Esophagus squamous epithelium (tissue), 5 donors: Measurements from ENCODE around the gene OMA1. TPM values are rescaled to one million over a fixed set of nuclear protein-coding genes. Genes with fewer than 3 reads are reported as not detected.
A peak's percentile ranks its signal among the peaks of the same experiment; 100 is the strongest.
"Not testable (repeated sequence)": the region's sequence is repeated elsewhere in the genome, so short reads cannot be mapped to it uniquely, and the experiment has no call there.

Experiments used
- DNase-seq: peaks from one replicate; lab custom pipeline; 2025; lab: John Stamatoyannopoulos, UW
- H3K27ac ChIP-seq, 4 donors: fragments of 200-600 bp; sonication (generic); one replicate each; pipeline ENCODE4 v1.5.1; 2016 to 2019; ENCODE audit warnings: mild to moderate bottlenecking in 1 of 4
- H3K27me3 ChIP-seq, 4 donors: fragments of 200-600 bp; sonication (generic); 1 replicate in 3 of 4; 2 replicates in 1 of 4; pipeline versions ENCODE4 v1.5.1 to v1.6.0; 2017 to 2021; ENCODE audit warnings: antibody characterized with exemption in 1 of 4
- H3K36me3 ChIP-seq, 3 donors: fragments of 200-600 bp; sonication (generic); one replicate each; pipeline ENCODE4 v1.5.1; 2016 to 2019
- H3K4me1 ChIP-seq, 3 donors: fragments of 200-600 bp; sonication (generic); one replicate each; pipeline ENCODE4 v1.5.1; 2017 to 2019
- H3K4me3 ChIP-seq, 4 donors: fragments of 200-600 bp; sonication (generic); 1 replicate in 3 of 4; 2 replicates in 1 of 4; pipeline ENCODE4 v1.5.1; 2016 to 2019; ENCODE audit warnings: mild to moderate bottlenecking in 2 of 4, moderate library complexity in 1 of 4
- H3K9me3 ChIP-seq, 3 donors: fragments of 200-600 bp; sonication (generic); one replicate each; pipeline ENCODE4 v1.5.1; 2016 to 2019
- CTCF ChIP-seq, 6 experiments: fragments of 450-650 bp in 4 of 6; fragments of 200-600 bp in 2 of 6; sonication (generic) in 2 of 6; IDR thresholded peaks; one replicate each; pipeline ENCODE4 v1.5.1; 2016 to 2019; ENCODE audit warnings: antibody characterized with exemption in 6 of 6, mild to moderate bottlenecking in 4 of 6, moderate library complexity in 4 of 6
- POLR2A ChIP-seq, 4 donors: fragments of 450-650 bp; IDR thresholded peaks; one replicate each; pipeline ENCODE4 v1.6.1; 2017; ENCODE audit warnings: antibody characterized with exemption in 4 of 4, mild to moderate bottlenecking in 4 of 4, moderate library complexity in 3 of 4
- WGBS, 2 donors: methylation state at CpG; one replicate each; pipeline ENCODE4 v1.1.5; 2018; 5-methylcytosine and 5-hydroxymethylcytosine counted together
- intact Hi-C: fragments of 100-400 bp; cut with DNase I; formaldehyde crosslinking; loops from one replicate; pipeline ENCODE4 v1.15.0; 2022
- total RNA-seq, 4 donors: library from RNA; depleted of rRNA; stranded (reverse); fragments of >200 nt; gene quantifications; one replicate each; pipeline ENCODE4 v1.1.0, GENCODE V29; 2016
- donor health status: DM: yes; HTN: yes; CAD: no.

Gene OMA1
- total RNA-seq, 4 donors from 2014 or later: 24.1 to 41.4 (median 30.5) TPM

GRCh38 chr1:58555393-58555792, 8.9 kb upstream of the OMA1 start:
- Histone ChIP-seq H3K4me1 (no peaks in the 10 kb centered on the region), H3K27ac (no peak overlapping the region), H3K4me3 (no peak overlapping the region), H3K27me3 (no peaks in the 10 kb centered on the region), H3K36me3 (no peaks in the 10 kb centered on the region), H3K9me3 (peaks cover 0 to 8% (median 0%) of the 10 kb centered on the region in 3 donors)
- intact Hi-C loops: no loop called here
- DNase-seq: no peak
- TF ChIP-seq CTCF (IDR thresholded peaks at IDR 0.05): no peak
- no peak for TF ChIP-seq POLR2A (IDR thresholded peaks at IDR 0.05)
- WGBS, 2 donors: 91 to 100% methylated on average over 1 of the region's 1 CpG

GRCh38 chr1:58551186-58552140, 4.9 kb upstream of the OMA1 start:
- 71 to 79% methylated on average over 6 to 7 of the region's 9 CpGs for WGBS, 2 donors
- DNase-seq: no peak
- H3K27ac ChIP-seq: no peak overlapping the region
- no peak overlapping the region for H3K4me3 ChIP-seq
- no peaks in the 10 kb centered on the region for H3K9me3 ChIP-seq
- no peaks in the 10 kb centered on the region for H3K27me3 ChIP-seq
- TF ChIP-seq CTCF (IDR thresholded peaks at IDR 0.05) (no peak), POLR2A (IDR thresholded peaks at IDR 0.05) (no peak)
- H3K36me3 ChIP-seq: no peaks in the 10 kb centered on the region
- H3K4me1 ChIP-seq: peaks cover 0 to 13% (median 0%) of the 10 kb centered on the region in 3 donors
- intact Hi-C loops: no loop called here

- intact Hi-C loops: loop anchor here (10.0 kb wide), 1 partner anchor 106 kb away; no protein-coding TSS in a partner anchor
- H3K36me3 ChIP-seq, H3K27ac ChIP-seq, H3K27me3 ChIP-seq, DNase-seq, H3K9me3 ChIP-seq, H3K4me3 ChIP-seq: not testable (repeated sequence)
- 62 to 85% methylated on average over 6 of the region's 6 CpGs for WGBS, 2 donors
- H3K4me1 ChIP-seq: peaks cover 0 to 28% (median 6%) of the 10 kb centered on the region in 3 donors
These were observed 2.8 kb upstream of the OMA1 start for GRCh38 chr1:58549291-58549690.

- no peak for DNase-seq
- no peak for TF ChIP-seq CTCF (IDR thresholded peaks at IDR 0.05)
- TF ChIP-seq POLR2A (IDR thresholded peaks at IDR 0.05): no peak
- 67 to 76% methylated on average over 2 of the region's 2 CpGs for WGBS, 2 donors
- Histone ChIP-seq H3K36me3 (no peaks in the 10 kb centered on the region), H3K27ac (no peak overlapping the region), H3K4me1 (peaks cover 0 to 28% (median 6%) of the 10 kb centered on the region in 3 donors), H3K4me3 (no peak overlapping the region), H3K27me3 (no peaks in the 10 kb centered on the region), H3K9me3 (no peaks in the 10 kb centered on the region)
- intact Hi-C loops: loop anchor here (10.0 kb wide), 1 partner anchor 106 kb away; no protein-coding TSS in a partner anchor
These were observed 1.8 kb upstream of the OMA1 start for GRCh38 chr1:58548371-58548770.

- peak overlapping the region; percentile 82 to 92 (median 86) for H3K4me3 ChIP-seq
- H3K4me1 ChIP-seq: peaks cover 0 to 28% (median 6%) of the 10 kb centered on the region in 3 donors
- no peaks in the 10 kb centered on the region for H3K9me3 ChIP-seq
- peak overlapping the region; percentile 99 to 100 (median 100) for H3K27ac ChIP-seq
- TF ChIP-seq POLR2A (IDR thresholded peaks at IDR 0.05) (no peak), CTCF (IDR thresholded peaks at IDR 0.05) (peak in 1 of 6 experiments; percentile 3)
- intact Hi-C loops: loop anchor here (10.0 kb wide), 1 partner anchor 109 kb away; no protein-coding TSS in a partner anchor
- no peaks in the 10 kb centered on the region for H3K27me3 ChIP-seq
- no peaks in the 10 kb centered on the region for H3K36me3 ChIP-seq
- WGBS, 2 donors: 2 to 3% methylated on average over 14 to 17 of the region's 43 CpGs
- DNase-seq: peak; percentile 69
These were observed 671 bp downstream of the OMA1 start for GRCh38 chr1:58545591-58546519.
